GM23338 (cell line): ENCODE results near the gene OPRM1.

ENCODE experiments used
- CREB1 ChIP-seq: fragments of 250-450 bp; sonication (Bioruptor Pico); IDR thresholded peaks from 2 replicates; pipeline ENCODE4 v1.5.0; 2020; ENCODE audit warnings: low read depth, mild to moderate bottlenecking, moderate library complexity
- CTCF ChIP-seq, 2 experiments: fragments of 200-600 bp in 1 of 2; sonication (generic) in 1 of 2; conservative IDR thresholded peaks; 2 replicates each; pipeline versions ENCODE4 v1.5.1 to v1.6.1; 2016 to 2017; ENCODE audit warnings: antibody characterized with exemption in 2 of 2, low read depth in 2 of 2, mild to moderate bottlenecking in 2 of 2, moderate library complexity in 1 of 2
- ETS1 ChIP-seq: IDR thresholded peaks from 2 replicates; pipeline ENCODE4 v1.6.1; 2016; ENCODE audit warnings: antibody characterized with exemption
- EZH2 ChIP-seq: fragments of 200-600 bp; sonication (generic); IDR thresholded peaks from one replicate; pipeline ENCODE4 v1.8.0; 2017; ENCODE audit warnings: antibody characterized with exemption, mild to moderate bottlenecking, low read depth; ENCODE audit not compliant: unreplicated experiment
- POLR2AphosphoS5 ChIP-seq: IDR thresholded peaks from 2 replicates; pipeline ENCODE4 v1.6.1; 2016; ENCODE audit warnings: antibody characterized with exemption, low read depth
- REST ChIP-seq: IDR thresholded peaks from one replicate; pipeline ENCODE4 v1.6.1; 2018; ENCODE audit warnings: antibody characterized with exemption; ENCODE audit not compliant: unreplicated experiment

GRCh38 chr6:154122195-154122925, 83.3 kb downstream of the OPRM1 start:
- TF ChIP-seq CTCF (conservative IDR thresholded peaks at IDR 0.05; ENCODE audit: low read depth in 2 of 2) (no peak), POLR2AphosphoS5 (no peak), CREB1 (no peak), EZH2 (no peak), REST (no peak), ETS1 (no peak)
